Upper lobe of right lung (tissue), 1 donor: Measurements from ENCODE around the gene FBXL14. TPM values are rescaled to one million over a fixed set of nuclear protein-coding genes. Genes with fewer than 3 reads are reported as not detected.
A peak's percentile ranks its signal among the peaks of the same experiment; 100 is the strongest.

Experiments
- ATAC-seq: fragments of 200-7000 bp; cut with Tn5 transposase; one replicate; pipeline ENCODE4 v1.9.1; 2020; ENCODE audit warnings: mild to moderate bottlenecking, moderate library complexity
- DNase-seq: peaks from one replicate; pipeline ENCODE4 v3.0.0-alpha.2; 2020
- H3K27ac ChIP-seq: fragments of 200-600 bp; one replicate; pipeline ENCODE4 v1.8.0; 2022
- H3K27me3 ChIP-seq: fragments of 200-600 bp; one replicate; pipeline ENCODE4 v1.8.0; 2022; ENCODE audit warnings: mild to moderate bottlenecking
- H3K36me3 ChIP-seq: fragments of 200-600 bp; one replicate; pipeline ENCODE4 v1.8.0; 2022
- H3K4me1 ChIP-seq: fragments of 200-600 bp; one replicate; pipeline ENCODE4 v1.8.0; 2022
- H3K4me3 ChIP-seq: fragments of 200-600 bp; one replicate; pipeline ENCODE4 v1.8.0; 2022; ENCODE audit warnings: mild to moderate bottlenecking
- H3K9me3 ChIP-seq: fragments of 200-600 bp; one replicate; pipeline ENCODE4 v1.8.0; 2022
- CTCF ChIP-seq: fragments of 200-600 bp; IDR thresholded peaks from one replicate; pipeline ENCODE4 v1.8.0; 2022; ENCODE audit warnings: antibody characterized with exemption
- intact Hi-C: fragments of 100-400 bp; cut with DNase I; formaldehyde crosslinking; loops from one replicate; pipeline ENCODE4 v1.11.0; 2022
- total RNA-seq: library from RNA; stranded (reverse); fragmentation: NEBNext Ultra II Directional; extraction: Animal tissue kit (Norgen Biotek cat#: 25700); gene quantifications from one replicate; pipeline ENCODE4 v1.2.1, GENCODE V29; 2021
- donor health status: DM: no; HTN: yes; CAD: no; lungs with severe emphysema.

Gene FBXL14
- total RNA-seq, 1 donor from 2014 or later: 17.3 TPM

- intact Hi-C loops: loop anchor here (5.0 kb wide), 1 partner anchor 465 kb away; no protein-coding TSS in a partner anchor
- no peak for ATAC-seq
- H3K4me1 ChIP-seq: no peaks in the 10 kb centered on the region
- TF ChIP-seq CTCF: no peak
- H3K4me3 ChIP-seq: no peak overlapping the region
- H3K27ac ChIP-seq: no peak overlapping the region
- no peak for DNase-seq
- H3K9me3 ChIP-seq: no peaks in the 10 kb centered on the region
- no peaks in the 10 kb centered on the region for H3K27me3 ChIP-seq
- H3K36me3 ChIP-seq: no peaks in the 10 kb centered on the region
Measured at GRCh38 chr12:1582709-1583050, 11.7 kb downstream of the FBXL14 start.

- Histone ChIP-seq H3K4me3 (no peak overlapping the region), H3K4me1 (no peaks in the 10 kb centered on the region), H3K36me3 (no peaks in the 10 kb centered on the region), H3K9me3 (no peaks in the 10 kb centered on the region), H3K27me3 (no peaks in the 10 kb centered on the region), H3K27ac (peak overlapping the region; percentile 28)
- TF ChIP-seq CTCF: no peak
- intact Hi-C loops: loop anchor here (5.0 kb wide), 1 partner anchor 465 kb away; no protein-coding TSS in a partner anchor
- ATAC-seq (no peak), DNase-seq (no peak)
Measured at GRCh38 chr12:1581973-1582708, 12.2 kb downstream of the FBXL14 start.

GRCh38 chr12:1580526-1580925 lies 13.9 kb downstream of the FBXL14 start:
- Histone ChIP-seq H3K27ac (no peak overlapping the region), H3K4me1 (peaks cover 10% of the 10 kb centered on the region), H3K4me3 (no peak overlapping the region), H3K9me3 (no peaks in the 10 kb centered on the region), H3K27me3 (no peaks in the 10 kb centered on the region), H3K36me3 (no peaks in the 10 kb centered on the region)
- intact Hi-C loops: loop anchor here (5.0 kb wide), 1 partner anchor 463 kb away; no protein-coding TSS in a partner anchor
- ATAC-seq: no peak
- DNase-seq: no peak
- TF ChIP-seq CTCF: no peak

- Histone ChIP-seq H3K9me3 (no peaks in the 10 kb centered on the region), H3K27me3 (no peaks in the 10 kb centered on the region), H3K36me3 (no peaks in the 10 kb centered on the region), H3K4me1 (peaks cover 14% of the 10 kb centered on the region), H3K27ac (no peak overlapping the region), H3K4me3 (no peak overlapping the region)
- ATAC-seq (no peak), DNase-seq (no peak)
- intact Hi-C loops: loop anchor here (5.0 kb wide), 1 partner anchor 463 kb away; no protein-coding TSS in a partner anchor
- TF ChIP-seq CTCF: no peak
Measured at GRCh38 chr12:1579651-1580435, 14.5 kb downstream of the FBXL14 start.

- Histone ChIP-seq H3K27ac (peak overlapping the region; percentile 45), H3K4me3 (peak overlapping the region; percentile 25), H3K4me1 (peaks cover 14% of the 10 kb centered on the region), H3K27me3 (no peaks in the 10 kb centered on the region), H3K36me3 (no peaks in the 10 kb centered on the region), H3K9me3 (no peaks in the 10 kb centered on the region)
- intact Hi-C loops: no loop called here
- no peak for TF ChIP-seq CTCF
- ATAC-seq (peak; percentile 42), DNase-seq (no peak)
Measured at GRCh38 chr12:1576410-1577241, 17.8 kb downstream of the FBXL14 start.
